A549 (cell line): ENCODE results near the gene MCAT. TPM values are rescaled to one million over a fixed set of nuclear protein-coding genes. Genes with fewer than 3 reads are reported as not detected.

Experiments used
- ATAC-seq, 2 experiments: fragments of 200-7000 bp in 1 of 2; fragments of >200 bp in 1 of 2; cut with Nextera tagmentation in 1 of 2; cut with Tn5 transposase in 1 of 2; 3 replicates each; pipeline versions ENCODE4 v1.8.0 to v1.9.1; 2018 to 2020; ENCODE audit warnings: mild to moderate bottlenecking in 1 of 2, moderate library complexity in 1 of 2
- CTCF ChIA-PET: fragments of 300-600 bp; sonication (Branson Sonifier 250); formaldehyde crosslinking; extraction: SDS; loops from one replicate; lab custom pipeline; 2021; ENCODE audit warnings: antibody characterized with exemption, inconsistent platforms; lab: Yijun Ruan, JAX
- POLR2A ChIA-PET: fragments of 350-600 bp; formaldehyde crosslinking; extraction: SDS; loops from one replicate; lab custom pipeline; 2021; ENCODE audit warnings: antibody characterized with exemption, inconsistent platforms; lab: Yijun Ruan, JAX
- DNase-seq, 2 experiments: peaks; one replicate each; pipeline versions ENCODE4 v3.0.0 to v3.0.0-alpha.2; 2011 to 2016; ENCODE audit warnings: low read depth in 1 of 2, low spot score in 1 of 2
- FAIRE-seq: peaks from 2 replicates; lab custom pipeline; 2011; peaks lifted over from hg19 to GRCh38; lab: Jason Lieb, UNC
- H3K27ac ChIP-seq, 2 experiments: fragments of >200 bp; sonication (Bioruptor Twin); formaldehyde crosslinking; 3 replicates each; pipeline ENCODE4 v1.5.1; 2016 to 2017
- H3K4me1 ChIP-seq: fragments of >200 bp; sonication (Bioruptor Twin); formaldehyde crosslinking; 3 replicates; pipeline ENCODE4 v1.6.1; 2016
- H3K4me2 ChIP-seq: fragments of >200 bp; sonication (Bioruptor Twin); formaldehyde crosslinking; 3 replicates; pipeline ENCODE4 v1.6.1; 2016
- H3K4me3 ChIP-seq: fragments of >200 bp; sonication (Bioruptor Twin); formaldehyde crosslinking; 3 replicates; pipeline ENCODE4 v1.5.1; 2016
- H3K9me3 ChIP-seq: fragments of >200 bp; sonication (Bioruptor Twin); formaldehyde crosslinking; 3 replicates; pipeline ENCODE4 v1.6.1; 2016
- CBX2 ChIP-seq: fragments of 200-600 bp; sonication (generic); IDR thresholded peaks from 2 replicates; pipeline ENCODE4 v1.6.1; 2016; ENCODE audit warnings: low read depth, mild to moderate bottlenecking, borderline replicate concordance
- CEBPB ChIP-seq, 2 experiments: fragments of >200 bp in 1 of 2; sonication (Bioruptor Twin) in 1 of 2; formaldehyde crosslinking in 1 of 2; IDR thresholded peaks; 2 replicates each; pipeline ENCODE4 v1.6.1; 2012 to 2016
- E2F6 ChIP-seq: IDR thresholded peaks from 2 replicates; pipeline ENCODE4 v1.6.1; 2012; ENCODE audit warnings: low read depth, borderline replicate concordance
- EHMT2 ChIP-seq: fragments of 200-600 bp; sonication (generic); IDR thresholded peaks from 2 replicates; pipeline ENCODE4 v1.6.1; 2016; ENCODE audit warnings: antibody characterized with exemption, low read depth, mild to moderate bottlenecking, moderate library complexity
- FOXS1 ChIP-seq: fragments of 250-450 bp; sonication (Bioruptor Pico); IDR thresholded peaks from 2 replicates; pipeline ENCODE4 v1.5.0; 2020; ENCODE audit warnings: mild to moderate bottlenecking, moderate library complexity
- HEYL ChIP-seq: fragments of 250-450 bp; sonication (Bioruptor Pico); IDR thresholded peaks from 2 replicates; pipeline ENCODE4 v1.8.0; 2021; ENCODE audit warnings: mild to moderate bottlenecking, moderate library complexity
- HOXB13 ChIP-seq: fragments of 250-450 bp; sonication (Bioruptor Pico); IDR thresholded peaks from 2 replicates; pipeline ENCODE4 v1.5.0; 2020; ENCODE audit warnings: low read depth, mild to moderate bottlenecking, moderate library complexity
- MAZ ChIP-seq: fragments of 150-350 bp; IDR thresholded peaks from 2 replicates; pipeline ENCODE4 v1.6.1; 2014; ENCODE audit warnings: antibody characterized with exemption, low read depth, low read length, borderline replicate concordance
- PBX3 ChIP-seq: IDR thresholded peaks from 2 replicates; pipeline ENCODE4 v1.6.1; 2012
- PHF8 ChIP-seq: fragments of 200-600 bp; sonication (generic); IDR thresholded peaks from 2 replicates; pipeline ENCODE4 v1.6.1; 2016; ENCODE audit warnings: low read depth, mild to moderate bottlenecking, antibody characterized with exemption, moderate library complexity, borderline replicate concordance
- POLR2AphosphoS2 ChIP-seq: conservative IDR thresholded peaks from 2 replicates; pipeline ENCODE4 v1.6.1; 2012; ENCODE audit warnings: low read length, improper control_type of control experiment, inconsistent platforms
- RARB ChIP-seq: fragments of 250-450 bp; sonication (Bioruptor Pico); IDR thresholded peaks from 2 replicates; pipeline ENCODE4 v1.8.0; 2021; ENCODE audit warnings: mild to moderate bottlenecking, moderate library complexity
- REST ChIP-seq: fragments of 200-600 bp; sonication (generic); IDR thresholded peaks from 2 replicates; pipeline ENCODE4 v1.6.1; 2016; ENCODE audit warnings: antibody characterized with exemption, mild to moderate bottlenecking, moderate library complexity
- RNF2 ChIP-seq: fragments of 200-600 bp; sonication (generic); IDR thresholded peaks from 2 replicates; pipeline ENCODE4 v1.6.1; 2016; ENCODE audit warnings: low read depth, mild to moderate bottlenecking, antibody characterized with exemption, moderate library complexity, borderline replicate concordance
- SMC3 ChIP-seq: fragments of >200 bp; sonication (Bioruptor Twin); formaldehyde crosslinking; IDR thresholded peaks from 3 replicates; pipeline ENCODE4 v1.6.1; 2018; ENCODE audit warnings: inconsistent platforms
- TFCP2L1 ChIP-seq: fragments of 250-450 bp; sonication (Bioruptor Pico); IDR thresholded peaks from 2 replicates; pipeline ENCODE4 v1.5.0; 2021; ENCODE audit warnings: mild to moderate bottlenecking
- ZFP36 ChIP-seq: fragments of 450-650 bp; IDR thresholded peaks from 2 replicates; pipeline ENCODE4 v1.6.1; 2014; ENCODE audit warnings: borderline replicate concordance; ENCODE audit not compliant: partially characterized antibody
- ZNF302 ChIP-seq: fragments of 250-450 bp; sonication (Bioruptor Pico); IDR thresholded peaks from 2 replicates; pipeline ENCODE4 v1.9.0; 2021; ENCODE audit warnings: inconsistent platforms, mild to moderate bottlenecking, moderate library complexity
- WGBS: methylation state at CpG from one replicate; pipeline ENCODE4 v1.1.6; 2017; ENCODE audit errors: missing lambda C conversion rate; 5-methylcytosine and 5-hydroxymethylcytosine counted together
- polyA plus RNA-seq, 4 experiments: library from polyadenylated mRNA; depleted of rRNA in 3 of 4; stranded (reverse); fragments of >200 nt; fragmentation: RNase III in 1 of 4; extraction: RNeasy Plus Mini Kit Qiagen cat#74134 plus additional on column Dnase treatment in 1 of 4; gene quantifications; 2 replicates in 3 of 4; 3 replicates in 1 of 4; pipeline ENCODE4 v1.2.3, GENCODE V29; 2011 to 2017
- TF ChIP-seq, protein P1 (sequence below): fragments of >200 bp; sonication (Bioruptor Twin); formaldehyde crosslinking; IDR thresholded peaks from 2 replicates; pipeline ENCODE4 v1.6.1; 2016
- TF ChIP-seq, protein P2 (sequence below): fragments of 250-450 bp; sonication (Bioruptor Pico); IDR thresholded peaks from 2 replicates; pipeline ENCODE4 v1.5.0; 2020; ENCODE audit warnings: low read depth, mild to moderate bottlenecking, moderate library complexity

Gene MCAT
- polyA plus RNA-seq, 2 of the 4 experiments (the other 2 are of a cell fraction): 11.8 to 15.5 TPM

GRCh38 chr22:43135565-43135964 is 7.6 kb downstream of the MCAT start:
- H3K27ac ChIP-seq: no peak overlapping the region
- no peaks in the 10 kb centered on the region for H3K4me1 ChIP-seq
- POLR2A ChIA-PET: interaction anchor here (0.7 kb wide), 1 partner anchor 406 kb away, joined by 7 read pairs; no protein-coding TSS in a partner anchor
- no peaks in the 10 kb centered on the region for H3K9me3 ChIP-seq
- H3K4me2 ChIP-seq: no peak overlapping the region
- FAIRE-seq: no peak
- ATAC-seq: no peak
- TF ChIP-seq RNF2: no peak
- TF ChIP-seq, all 56 proteins: peak for 0
- WGBS: 89% methylated on average over 5 of the region's 5 CpGs
- CTCF ChIA-PET: interaction anchor here (1.5 to 1.9 kb wide), 2 partner anchors 8 kb away, joined by 3 to 7 read pairs; no protein-coding TSS in a partner anchor
- DNase-seq: no peak
- no peak overlapping the region for H3K4me3 ChIP-seq

- Histone ChIP-seq H3K4me1 (no peaks in the 10 kb centered on the region), H3K27ac (no peak overlapping the region), H3K9me3 (no peaks in the 10 kb centered on the region), H3K4me3 (no peak overlapping the region), H3K4me2 (no peak overlapping the region)
- FAIRE-seq: no peak
- no peak for ATAC-seq
- TF ChIP-seq CEBPB (IDR thresholded peaks at IDR 0.05) (no peak), TFCP2L1 (CRISPR knock-in tag) (no peak), ZFP36 (no peak), ZNF302 (CRISPR knock-in tag) (no peak), PBX3 (no peak), SMC3 (no peak), POLR2AphosphoS2 (no peak), E2F6 (no peak), PHF8 (no peak), HEYL (no peak), FOXS1 (no peak), EHMT2 (no peak), CBX2 (no peak), RARB (CRISPR knock-in tag) (no peak), REST (no peak), HOXB13 (CRISPR knock-in tag) (no peak), MAZ (no peak)
- TF ChIP-seq, protein P1, sequence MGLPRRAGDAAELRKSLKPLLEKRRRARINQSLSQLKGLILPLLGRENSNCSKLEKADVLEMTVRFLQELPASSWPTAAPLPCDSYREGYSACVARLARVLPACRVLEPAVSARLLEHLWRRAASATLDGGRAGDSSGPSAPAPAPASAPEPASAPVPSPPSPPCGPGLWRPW: no peak
- TF ChIP-seq, protein P2, sequence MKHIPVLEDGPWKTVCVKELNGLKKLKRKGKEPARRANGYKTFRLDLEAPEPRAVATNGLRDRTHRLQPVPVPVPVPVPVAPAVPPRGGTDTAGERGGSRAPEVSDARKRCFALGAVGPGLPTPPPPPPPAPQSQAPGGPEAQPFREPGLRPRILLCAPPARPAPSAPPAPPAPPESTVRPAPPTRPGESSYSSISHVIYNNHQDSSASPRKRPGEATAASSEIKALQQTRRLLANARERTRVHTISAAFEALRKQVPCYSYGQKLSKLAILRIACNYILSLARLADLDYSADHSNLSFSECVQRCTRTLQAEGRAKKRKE: no peak
- no peak for DNase-seq
- ChIA-PET CTCF (interaction anchor here (1.2 to 1.5 kb wide), 2 partner anchors 9 to 23 kb away, joined by 3 read pairs; no protein-coding TSS in a partner anchor), POLR2A (no interaction called here)
- WGBS: 100% methylated on average over 2 of the region's 4 CpGs
These were observed 8.6 kb downstream of the MCAT start for GRCh38 chr22:43134553-43134952.
